Putamen (tissue), 1 donor: ENCODE data around the gene JOSD2.
"Not testable (repeated sequence)": the region's sequence is repeated elsewhere in the genome, so short reads cannot be mapped to it uniquely, and the experiment has no call there.

ENCODE experiments used
- DNase-seq: peaks from one replicate; pipeline ENCODE4 v3.0.0-alpha.2; 2016; ENCODE audit warnings: low spot score

Gene JOSD2

GRCh38 chr19:50477751-50478515 lies 33.1 kb downstream of the JOSD2 start:
- DNase-seq, result no peak

- no peak for DNase-seq
These were observed 34.1 kb downstream of the JOSD2 start for GRCh38 chr19:50476907-50477238.

- DNase-seq, result peak; percentile 89
These were observed 34.6 kb downstream of the JOSD2 start, which contains the start of the genes EMC10 and GARIN5A for GRCh38 chr19:50476224-50476906. EMC10 (plus strand) TSS chr19:50476507; CDS start chr19:50476545, 38 bp downstream. GARIN5A (minus strand) TSS chr19:50476848; CDS start chr19:50476388, 460 bp downstream.

GRCh38 chr19:50475736-50476223 lies 35.2 kb downstream of the JOSD2 start:
- no peak for DNase-seq

- DNase-seq, result no peak
These were observed 35.9 kb downstream of the JOSD2 start for GRCh38 chr19:50475101-50475568.

GRCh38 chr19:50473336-50473735 lies 37.7 kb downstream of the JOSD2 start:
- DNase-seq, result not testable (repeated sequence)

GRCh38 chr19:50468818-50469217 lies 42.2 kb downstream of the JOSD2 start:
- DNase-seq, result no peak

- no peak for DNase-seq
These were observed 43.4 kb downstream of the JOSD2 start for GRCh38 chr19:50467566-50467965.

- no peak for DNase-seq
These were observed 44.3 kb downstream of the JOSD2 start for GRCh38 chr19:50466706-50467039.

GRCh38 chr19:50465986-50466705 lies 44.8 kb downstream of the JOSD2 start:
- no peak for DNase-seq

GRCh38 chr19:50465000-50465399 lies 46.0 kb downstream of the JOSD2 start:
- DNase-seq, result no peak

- DNase-seq, result no peak
These were observed 46.6 kb downstream of the JOSD2 start for GRCh38 chr19:50464348-50464747.

- no peak for DNase-seq
These were observed 48.0 kb downstream of the JOSD2 start for GRCh38 chr19:50462970-50463369.

- peak; percentile 15 for DNase-seq
These were observed 49.7 kb downstream of the JOSD2 start for GRCh38 chr19:50461066-50461875.

- no peak for DNase-seq
These were observed 50.7 kb downstream of the JOSD2 start for GRCh38 chr19:50460161-50460765.

GRCh38 chr19:50459638-50460037 lies 51.4 kb downstream of the JOSD2 start:
- DNase-seq, result no peak

- no peak for DNase-seq
These were observed 51.9 kb downstream of the JOSD2 start for GRCh38 chr19:50459067-50459456.

GRCh38 chr19:50458396-50459066 lies 52.5 kb downstream of the JOSD2 start:
- no peak for DNase-seq

- no peak for DNase-seq
These were observed 53.7 kb downstream of the JOSD2 start for GRCh38 chr19:50457300-50457699.
